ENCODE results near the gene MCC. TPM values are rescaled to one million over a fixed set of nuclear protein-coding genes. Genes with fewer than 3 reads are reported as not detected.

The MCC gene
- total and polyA plus RNA-seq, 2 donors (not counting 1 experiment from before 2014, with no cell fraction given): 0.09 to 0.32 TPM

GRCh38 chr5:113302120-113302519 is 186.1 kb downstream of the MCC start:
- Mint-ChIP-seq H3K4me3 (no peak overlapping the region), H3K27me3 (peaks cover 33% of the 10 kb centered on the region), H3K9me3 (ENCODE audit: insufficient read depth) (no peaks in the 10 kb centered on the region), H3K4me1 (no peaks in the 10 kb centered on the region), H3K27ac (no peak overlapping the region)
- Histone ChIP-seq H3K27ac (ENCODE audit: low read length in 2 of 2) (no peak overlapping the region), H3K4me2 (replicated peaks; ENCODE audit: low read depth, low read length, poor library complexity, severe bottlenecking) (no peak overlapping the region), H3K9me3 (ENCODE audit: control extremely low read depth in 1 of 3, control insufficient read depth in 2 of 3, insufficient read depth in 1 of 3, low read length in 2 of 3) (no peaks in the 10 kb centered on the region), H3K27me3 (replicated peaks in 1 of 4; ENCODE audit: control extremely low read depth in 1 of 4, control insufficient read depth in 3 of 4, insufficient read depth in 4 of 4, low read length in 3 of 4) (peaks cover 0 to 5% (median 2%) of the 10 kb centered on the region in 4 experiments), H4K20me1 (ENCODE audit: control insufficient read depth, insufficient read depth, low read length, poor library complexity, severe bottlenecking) (no peaks in the 10 kb centered on the region), H3K36me3 (replicated peaks in 1 of 2; ENCODE audit: control extremely low read depth in 1 of 2, control insufficient read depth in 1 of 2, extremely low read depth in 1 of 2, insufficient read depth in 2 of 2, low read length in 1 of 2) (no peaks in the 10 kb centered on the region), H3K79me2 (ENCODE audit: control insufficient read depth, insufficient read depth, low read length) (no peaks in the 10 kb centered on the region), H2AFZ (ENCODE audit: insufficient read depth, low read depth, low read length, poor library complexity, severe bottlenecking) (no peak overlapping the region), H3K4me3 (ENCODE audit: control extremely low read depth in 1 of 5, extremely low read depth in 1 of 5, insufficient read depth in 1 of 5, low read depth in 2 of 5, low read length in 4 of 5) (no peak overlapping the region), H3K4me1 (ENCODE audit: control insufficient read depth in 2 of 2, insufficient read depth in 2 of 2, low read length in 2 of 2) (no peaks in the 10 kb centered on the region), H3K9ac (ENCODE audit: low read length) (no peak overlapping the region)
- intact Hi-C loops (cut with micrococcal nuclease): no loop called here
- TF ChIP-seq, protein P1, sequence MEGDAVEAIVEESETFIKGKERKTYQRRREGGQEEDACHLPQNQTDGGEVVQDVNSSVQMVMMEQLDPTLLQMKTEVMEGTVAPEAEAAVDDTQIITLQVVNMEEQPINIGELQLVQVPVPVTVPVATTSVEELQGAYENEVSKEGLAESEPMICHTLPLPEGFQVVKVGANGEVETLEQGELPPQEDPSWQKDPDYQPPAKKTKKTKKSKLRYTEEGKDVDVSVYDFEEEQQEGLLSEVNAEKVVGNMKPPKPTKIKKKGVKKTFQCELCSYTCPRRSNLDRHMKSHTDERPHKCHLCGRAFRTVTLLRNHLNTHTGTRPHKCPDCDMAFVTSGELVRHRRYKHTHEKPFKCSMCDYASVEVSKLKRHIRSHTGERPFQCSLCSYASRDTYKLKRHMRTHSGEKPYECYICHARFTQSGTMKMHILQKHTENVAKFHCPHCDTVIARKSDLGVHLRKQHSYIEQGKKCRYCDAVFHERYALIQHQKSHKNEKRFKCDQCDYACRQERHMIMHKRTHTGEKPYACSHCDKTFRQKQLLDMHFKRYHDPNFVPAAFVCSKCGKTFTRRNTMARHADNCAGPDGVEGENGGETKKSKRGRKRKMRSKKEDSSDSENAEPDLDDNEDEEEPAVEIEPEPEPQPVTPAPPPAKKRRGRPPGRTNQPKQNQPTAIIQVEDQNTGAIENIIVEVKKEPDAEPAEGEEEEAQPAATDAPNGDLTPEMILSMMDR (IDR thresholded peaks at IDR 0.05): no peak
- TF ChIP-seq EZH2 (IDR thresholded peaks at IDR 0.05; ENCODE audit: borderline replicate concordance, insufficient read depth, low read depth, low read length, poor library complexity, severe bottlenecking): no peak
- no CpG with 5 or more reads among the region's 2 CpGs for WGBS (ENCODE audit: insufficient coverage)
- ChIA-PET CTCF (no interaction called here), POLR2A (no interaction called here)
- no peak for DNase-seq
- ATAC-seq (ENCODE audit: low read depth): no peak

DNA sequence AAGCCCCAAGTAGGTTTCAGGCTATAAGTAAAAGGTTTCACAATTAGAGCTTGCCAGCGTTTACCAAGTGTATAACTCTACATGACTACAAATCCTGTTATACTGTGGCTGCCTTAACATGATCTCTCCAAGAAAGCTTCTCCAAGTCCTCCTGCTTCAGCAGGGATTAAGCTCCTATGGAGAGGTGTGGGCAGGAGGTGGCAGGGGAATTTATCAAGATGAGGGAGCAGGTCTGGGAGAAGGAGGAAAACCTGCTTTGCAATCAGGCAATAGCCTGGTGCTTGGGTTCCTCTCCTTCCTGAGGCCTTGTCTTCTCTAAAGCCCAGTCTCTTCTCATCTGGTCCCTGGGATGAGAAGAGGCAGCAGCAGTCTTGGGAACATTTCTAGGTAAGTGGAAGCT is 188.7 kb downstream of the MCC start:
- Histone ChIP-seq H3K4me2 (replicated peaks; ENCODE audit: low read depth, low read length, poor library complexity, severe bottlenecking) (no peak overlapping the region), H3K4me3 (ENCODE audit: control extremely low read depth in 1 of 5, extremely low read depth in 1 of 5, insufficient read depth in 1 of 5, low read depth in 2 of 5, low read length in 4 of 5) (no peak overlapping the region), H3K36me3 (replicated peaks in 1 of 2; ENCODE audit: control extremely low read depth in 1 of 2, control insufficient read depth in 1 of 2, extremely low read depth in 1 of 2, insufficient read depth in 2 of 2, low read length in 1 of 2) (no peaks in the 10 kb centered on the region), H4K20me1 (ENCODE audit: control insufficient read depth, insufficient read depth, low read length, poor library complexity, severe bottlenecking) (no peaks in the 10 kb centered on the region), H2AFZ (ENCODE audit: insufficient read depth, low read depth, low read length, poor library complexity, severe bottlenecking) (no peak overlapping the region), H3K27ac (ENCODE audit: low read length in 2 of 2) (no peak overlapping the region), H3K4me1 (ENCODE audit: control insufficient read depth in 2 of 2, insufficient read depth in 2 of 2, low read length in 2 of 2) (peaks cover 7% of the 10 kb centered on the region in 2 donors), H3K9ac (ENCODE audit: low read length) (no peak overlapping the region), H3K9me3 (ENCODE audit: control extremely low read depth in 1 of 3, control insufficient read depth in 2 of 3, insufficient read depth in 1 of 3, low read length in 2 of 3) (no peaks in the 10 kb centered on the region), H3K27me3 (replicated peaks in 1 of 4; ENCODE audit: control extremely low read depth in 1 of 4, control insufficient read depth in 3 of 4, insufficient read depth in 4 of 4, low read length in 3 of 4) (peaks cover 0 to 30% (median 17%) of the 10 kb centered on the region in 4 experiments), H3K79me2 (ENCODE audit: control insufficient read depth, insufficient read depth, low read length) (no peaks in the 10 kb centered on the region)
- no peak for TF ChIP-seq EZH2 (IDR thresholded peaks at IDR 0.05; ENCODE audit: borderline replicate concordance, insufficient read depth, low read depth, low read length, poor library complexity, severe bottlenecking)
- TF ChIP-seq, protein P1 (IDR thresholded peaks at IDR 0.05): no peak
- Mint-ChIP-seq H3K4me3 (no peak overlapping the region), H3K27me3 (peaks cover 44% of the 10 kb centered on the region), H3K4me1 (peaks cover 8% of the 10 kb centered on the region), H3K27ac (no peak overlapping the region), H3K9me3 (ENCODE audit: insufficient read depth) (no peaks in the 10 kb centered on the region)
- ChIA-PET CTCF (no interaction called here), POLR2A (no interaction called here)
- DNase-seq (no peak), ATAC-seq (ENCODE audit: low read depth) (no peak)
- intact Hi-C loops (cut with micrococcal nuclease): no loop called here
- WGBS (ENCODE audit: insufficient coverage): no CpG with 5 or more reads among the region's 1 CpG

Measured in B cell (primary cell).